Parietal lobe (tissue), 2 donors: Measurements from ENCODE around the gene TNFSF9. TPM values are rescaled to one million over a fixed set of nuclear protein-coding genes. Genes with fewer than 3 reads are reported as not detected.

Experiments used
- small RNA-seq: library from RNA; depleted of rRNA; stranded (forward); fragments of <200 nt; gene quantifications from one replicate; pipeline ENCODE3, GENCODE V24; 2014; ENCODE audit warnings: low replicate concordance
- total RNA-seq: library from RNA; depleted of rRNA; stranded (reverse); fragments of >200 nt; gene quantifications from one replicate; pipeline ENCODE4 v1.2.3, GENCODE V29; 2014

The TNFSF9 gene, protein sequence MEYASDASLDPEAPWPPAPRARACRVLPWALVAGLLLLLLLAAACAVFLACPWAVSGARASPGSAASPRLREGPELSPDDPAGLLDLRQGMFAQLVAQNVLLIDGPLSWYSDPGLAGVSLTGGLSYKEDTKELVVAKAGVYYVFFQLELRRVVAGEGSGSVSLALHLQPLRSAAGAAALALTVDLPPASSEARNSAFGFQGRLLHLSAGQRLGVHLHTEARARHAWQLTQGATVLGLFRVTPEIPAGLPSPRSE
- total RNA-seq: 1.9 TPM

DNA sequence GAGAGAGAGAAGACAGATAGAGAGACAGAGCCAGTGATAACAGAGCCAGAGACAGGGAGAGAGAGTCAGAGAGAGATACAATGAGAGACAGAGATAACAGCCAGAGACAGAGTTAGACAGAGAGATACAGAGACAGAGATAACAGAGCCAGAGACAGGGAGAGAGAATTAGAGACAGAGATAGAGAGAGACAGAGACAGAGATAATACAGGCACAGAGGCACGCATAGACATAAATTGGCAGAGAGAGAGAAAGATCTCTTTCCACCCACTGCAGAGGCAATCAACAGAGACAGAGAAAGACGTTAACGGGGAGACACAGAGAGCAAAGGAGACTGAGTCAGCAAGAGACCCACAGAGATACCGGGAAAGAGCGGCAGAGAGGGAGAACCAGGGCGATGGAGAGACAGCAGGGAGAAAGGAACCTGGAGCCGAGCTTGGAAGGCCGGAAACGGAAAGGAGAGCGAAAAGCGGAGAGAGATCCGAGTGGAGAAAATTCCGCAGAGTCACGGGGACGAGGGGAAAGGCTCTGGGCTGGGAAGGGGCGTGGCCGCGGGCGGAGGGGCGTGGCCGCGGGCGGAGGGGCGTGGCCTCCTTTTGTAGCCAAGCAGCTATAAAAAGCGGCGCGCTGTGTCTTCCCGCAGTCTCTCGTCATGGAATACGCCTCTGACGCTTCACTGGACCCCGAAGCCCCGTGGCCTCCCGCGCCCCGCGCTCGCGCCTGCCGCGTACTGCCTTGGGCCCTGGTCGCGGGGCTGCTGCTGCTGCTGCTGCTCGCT is at the start of gene TNFSF9:
Gene TNFSF9, plus strand, starts transcription at position 641 of the 777 bp plus-strand sequence. Its CDS starts 11 bp downstream, at position 652.

DNA sequence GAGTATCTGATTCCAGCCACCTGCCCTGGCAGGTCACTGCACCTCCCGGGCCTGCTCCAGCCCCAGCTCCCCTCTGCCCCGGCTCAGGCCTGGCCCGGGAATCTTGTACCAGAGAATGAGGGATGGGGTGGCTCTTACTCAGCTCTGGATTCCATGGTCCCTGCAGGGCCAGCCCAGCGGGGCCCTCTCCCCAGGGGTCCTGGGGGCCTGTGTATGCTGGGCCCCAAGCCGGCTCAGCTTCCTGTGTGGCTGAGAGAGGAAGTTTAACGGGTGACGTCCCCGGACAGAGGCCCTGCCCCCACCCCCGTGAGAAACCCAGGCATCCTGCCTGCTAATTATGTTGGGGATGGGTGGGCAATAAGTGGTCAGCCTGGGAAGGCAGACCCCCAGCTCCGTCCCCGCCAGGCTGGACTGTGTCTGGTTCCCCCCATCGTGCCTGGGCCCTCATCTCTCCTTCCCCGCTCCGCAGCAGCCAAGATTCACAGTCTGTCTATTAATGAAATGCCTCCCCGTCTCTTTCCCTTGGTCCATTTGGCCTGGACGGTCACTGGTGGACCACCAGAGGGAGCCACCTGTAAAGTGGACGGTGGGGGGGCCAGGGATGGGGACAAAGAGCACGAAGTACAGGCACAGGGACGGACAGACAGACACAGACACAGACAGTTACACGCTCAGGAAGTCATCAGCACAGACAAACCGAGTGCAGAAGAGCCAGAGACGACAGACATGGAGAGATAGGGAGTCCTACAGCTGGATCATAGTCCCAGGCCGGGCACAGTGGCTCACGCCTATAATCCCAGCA is 49.1 kb upstream of the TNFSF9 start, which contains the start of gene DENND1C:
Gene DENND1C, minus strand, starts transcription at position 247 of the 802 bp plus-strand sequence. Its CDS starts 92 bp downstream, at position 155.

DNA sequence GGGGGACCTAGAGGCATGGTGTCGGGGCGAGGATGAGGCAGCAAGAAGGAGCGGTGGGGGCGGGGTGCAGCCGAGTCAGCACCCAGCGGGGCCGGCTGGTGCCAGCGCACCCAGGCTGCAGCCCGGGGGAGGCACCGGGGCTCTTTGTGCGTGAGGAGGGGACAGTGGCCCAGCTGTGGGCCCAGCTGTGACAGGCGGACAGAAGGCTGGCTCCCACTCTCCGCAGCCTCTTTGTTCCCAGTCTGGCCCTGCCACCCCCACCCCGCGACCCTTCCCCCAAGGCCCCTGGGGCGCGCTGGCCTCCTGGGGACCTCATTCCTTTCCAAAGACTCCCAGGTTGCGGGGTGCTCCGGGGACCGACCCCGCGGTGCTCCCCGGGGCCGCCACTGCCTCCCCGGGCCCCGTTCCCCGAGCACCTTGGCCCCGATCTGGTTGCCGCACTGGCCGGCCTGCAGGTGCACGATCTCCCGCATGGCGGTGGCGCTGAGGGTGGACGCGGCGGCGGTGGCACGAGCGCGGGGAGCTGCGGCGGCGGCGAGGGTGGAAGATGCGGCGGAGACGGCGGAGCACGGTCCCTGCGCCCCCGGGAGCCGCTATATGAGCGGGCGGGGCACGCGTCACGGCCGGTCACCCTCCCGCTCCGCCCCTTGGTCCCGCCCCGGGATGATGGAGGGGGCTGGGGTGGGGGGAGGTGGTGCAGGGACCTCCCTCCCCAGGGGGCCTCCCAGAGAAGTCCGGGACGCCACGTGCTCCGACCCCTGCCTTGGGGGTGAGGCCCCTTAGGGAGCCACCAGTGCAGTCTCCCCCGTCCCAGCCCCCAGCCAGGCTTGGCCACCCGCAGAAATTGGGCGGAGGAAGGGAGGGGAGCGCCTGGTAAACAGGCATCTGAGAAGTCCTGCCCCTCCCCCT is 28.8 kb upstream of the TNFSF9 start, which contains the start of gene TUBB4A:
Gene TUBB4A, minus strand, starts transcription at position 570 of the 909 bp plus-strand sequence. Its CDS starts 97 bp downstream, at position 473.

Small RNA genes lying within 50 kb of the gene (small RNA-seq; reads per million reads assigned to genes)
- gene AC010503.2 (not detected), gene RF00019 (not detected)

Other genes with a start within 250 kb of the TNFSF9 start
- gene ACER1, start 197.4 kb upstream of the TNFSF9 start, total RNA-seq: not detected
- 29.1 TPM for gene CLPP, start 169.5 kb upstream of the TNFSF9 start, total RNA-seq
- 22.2 TPM for gene ALKBH7, start 158.2 kb upstream of the TNFSF9 start, total RNA-seq
- 3.1 TPM for gene PSPN, start 155.1 kb upstream of the TNFSF9 start, total RNA-seq
- 40.4 TPM for gene GTF2F1, start 137.9 kb upstream of the TNFSF9 start, total RNA-seq
- 128 TPM for gene KHSRP, start 106.2 kb upstream of the TNFSF9 start, total RNA-seq
- gene SLC25A41, start 97.3 kb upstream of the TNFSF9 start, total RNA-seq: 0.63 TPM
- 23.8 TPM for gene SLC25A23, start 71.2 kb upstream of the TNFSF9 start, total RNA-seq
- not detected for gene CRB3, start 66.8 kb upstream of the TNFSF9 start, total RNA-seq
- gene DENND1C, start 49.2 kb upstream of the TNFSF9 start, total RNA-seq: not detected
- gene TUBB4A, start 28.7 kb upstream of the TNFSF9 start, total RNA-seq: 215 TPM
- gene CD70, start 60.1 kb downstream of the TNFSF9 start, total RNA-seq: not detected
- not detected for gene TNFSF14, start 139.1 kb downstream of the TNFSF9 start, total RNA-seq
- gene C3, start 189.6 kb downstream of the TNFSF9 start, total RNA-seq: 35.4 TPM
- gene GPR108, start 206.6 kb downstream of the TNFSF9 start, total RNA-seq: 14.1 TPM
- 2.5 TPM for gene TRIP10, start 208.7 kb downstream of the TNFSF9 start, total RNA-seq
- gene SH2D3A, start 236.4 kb downstream of the TNFSF9 start, total RNA-seq: 0.31 TPM
- 1.6 TPM for gene VAV1, start 241.7 kb downstream of the TNFSF9 start, total RNA-seq